ENCODE data around the gene ATG9A.

DNA sequence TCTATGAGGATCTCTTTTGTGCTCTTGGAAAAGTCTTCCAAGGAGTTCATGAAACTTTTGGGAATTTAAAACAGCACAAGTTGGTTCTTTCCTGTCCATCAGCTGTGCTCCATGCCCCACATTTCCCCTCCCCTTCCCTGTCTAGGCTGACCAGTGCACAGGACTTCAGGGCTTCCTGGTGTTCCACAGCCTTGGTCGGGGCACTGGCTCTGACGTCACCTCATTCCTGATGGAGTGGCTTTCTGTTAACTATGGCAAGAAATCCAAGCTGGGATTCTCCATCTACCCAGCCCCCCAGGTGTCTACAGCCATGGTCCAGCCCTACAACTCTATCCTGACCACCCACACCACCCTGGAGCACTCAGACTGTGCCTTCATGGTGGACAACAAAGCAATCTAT lies 41.6 kb upstream of the ATG9A start:
- TF ChIP-seq, protein P1, sequence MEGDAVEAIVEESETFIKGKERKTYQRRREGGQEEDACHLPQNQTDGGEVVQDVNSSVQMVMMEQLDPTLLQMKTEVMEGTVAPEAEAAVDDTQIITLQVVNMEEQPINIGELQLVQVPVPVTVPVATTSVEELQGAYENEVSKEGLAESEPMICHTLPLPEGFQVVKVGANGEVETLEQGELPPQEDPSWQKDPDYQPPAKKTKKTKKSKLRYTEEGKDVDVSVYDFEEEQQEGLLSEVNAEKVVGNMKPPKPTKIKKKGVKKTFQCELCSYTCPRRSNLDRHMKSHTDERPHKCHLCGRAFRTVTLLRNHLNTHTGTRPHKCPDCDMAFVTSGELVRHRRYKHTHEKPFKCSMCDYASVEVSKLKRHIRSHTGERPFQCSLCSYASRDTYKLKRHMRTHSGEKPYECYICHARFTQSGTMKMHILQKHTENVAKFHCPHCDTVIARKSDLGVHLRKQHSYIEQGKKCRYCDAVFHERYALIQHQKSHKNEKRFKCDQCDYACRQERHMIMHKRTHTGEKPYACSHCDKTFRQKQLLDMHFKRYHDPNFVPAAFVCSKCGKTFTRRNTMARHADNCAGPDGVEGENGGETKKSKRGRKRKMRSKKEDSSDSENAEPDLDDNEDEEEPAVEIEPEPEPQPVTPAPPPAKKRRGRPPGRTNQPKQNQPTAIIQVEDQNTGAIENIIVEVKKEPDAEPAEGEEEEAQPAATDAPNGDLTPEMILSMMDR (conservative IDR thresholded peaks at IDR 0.05; ENCODE audit: low read length) = no peak
- TF ChIP-seq EZH2phosphoT487 (IDR thresholded peaks at IDR 0.05; ENCODE audit: borderline replicate concordance) = no peak
